Measurements from ENCODE around the gene IL13RA2.

The IL13RA2 gene

GRCh38 chrX:115017455-115017854 lies at the start of gene IL13RA2:
IL13RA2 (minus strand) TSS chrX:115017616; CDS start chrX:115017269, 347 bp downstream.
- in situ Hi-C loops (cut with MboI; ENCODE audit: low sequenced_read_pairs): no loop called here

- in situ Hi-C loops (cut with MboI; ENCODE audit: low sequenced_read_pairs): no loop called here
These were observed 47.9 kb upstream of the IL13RA2 start for GRCh38 chrX:115065304-115065703.

GRCh38 chrX:115060013-115060412 lies 42.6 kb upstream of the IL13RA2 start:
- in situ Hi-C loops (cut with MboI; ENCODE audit: low sequenced_read_pairs): no loop called here

- in situ Hi-C loops (cut with MboI; ENCODE audit: low sequenced_read_pairs): no loop called here
These were observed 40.9 kb upstream of the IL13RA2 start for GRCh38 chrX:115058276-115058675.

GRCh38 chrX:115054876-115055275 lies 37.5 kb upstream of the IL13RA2 start:
- in situ Hi-C loops (cut with MboI; ENCODE audit: low sequenced_read_pairs): no loop called here

- in situ Hi-C loops (cut with MboI; ENCODE audit: low sequenced_read_pairs): no loop called here
These were observed 35.8 kb upstream of the IL13RA2 start for GRCh38 chrX:115053223-115053622.

- in situ Hi-C loops (cut with MboI; ENCODE audit: low sequenced_read_pairs): no loop called here
These were observed 30.3 kb upstream of the IL13RA2 start for GRCh38 chrX:115047715-115048114.

- in situ Hi-C loops (cut with MboI; ENCODE audit: low sequenced_read_pairs): no loop called here
These were observed 29.8 kb upstream of the IL13RA2 start for GRCh38 chrX:115047181-115047580.

- in situ Hi-C loops (cut with MboI; ENCODE audit: low sequenced_read_pairs): no loop called here
These were observed 23.0 kb upstream of the IL13RA2 start for GRCh38 chrX:115040417-115040816.

- in situ Hi-C loops (cut with MboI; ENCODE audit: low sequenced_read_pairs): no loop called here
These were observed 21.0 kb upstream of the IL13RA2 start for GRCh38 chrX:115038406-115038805.

- in situ Hi-C loops (cut with MboI; ENCODE audit: low sequenced_read_pairs): no loop called here
These were observed 18.6 kb upstream of the IL13RA2 start for GRCh38 chrX:115036029-115036428.

GRCh38 chrX:115031989-115032388 lies 14.6 kb upstream of the IL13RA2 start:
- in situ Hi-C loops (cut with MboI; ENCODE audit: low sequenced_read_pairs): no loop called here

- in situ Hi-C loops (cut with MboI; ENCODE audit: low sequenced_read_pairs): no loop called here
These were observed 13.2 kb upstream of the IL13RA2 start for GRCh38 chrX:115030625-115031024.

- in situ Hi-C loops (cut with MboI; ENCODE audit: low sequenced_read_pairs): no loop called here
These were observed 12.6 kb upstream of the IL13RA2 start for GRCh38 chrX:115029869-115030570.

- in situ Hi-C loops (cut with MboI; ENCODE audit: low sequenced_read_pairs): no loop called here
These were observed 12.0 kb upstream of the IL13RA2 start for GRCh38 chrX:115029440-115029839.

- in situ Hi-C loops (cut with MboI; ENCODE audit: low sequenced_read_pairs): no loop called here
These were observed 6.4 kb upstream of the IL13RA2 start for GRCh38 chrX:115023811-115024210.

- in situ Hi-C loops (cut with MboI; ENCODE audit: low sequenced_read_pairs): no loop called here
These were observed 5.7 kb upstream of the IL13RA2 start for GRCh38 chrX:115023139-115023538.

- in situ Hi-C loops (cut with MboI; ENCODE audit: low sequenced_read_pairs): no loop called here
These were observed 3.7 kb upstream of the IL13RA2 start for GRCh38 chrX:115021121-115021520.

GRCh38 chrX:115018944-115019343 lies 1.5 kb upstream of the IL13RA2 start:
- in situ Hi-C loops (cut with MboI; ENCODE audit: low sequenced_read_pairs): no loop called here

GRCh38 chrX:115018040-115018647 lies 728 bp upstream of the IL13RA2 start:
- in situ Hi-C loops (cut with MboI; ENCODE audit: low sequenced_read_pairs): no loop called here

GRCh38 chrX:115013705-115014104 lies 3.7 kb downstream of the IL13RA2 start:
- in situ Hi-C loops (cut with MboI; ENCODE audit: low sequenced_read_pairs): no loop called here

GRCh38 chrX:115011428-115011827 lies 6.0 kb downstream of the IL13RA2 start:
- in situ Hi-C loops (cut with MboI; ENCODE audit: low sequenced_read_pairs): no loop called here

- in situ Hi-C loops (cut with MboI; ENCODE audit: low sequenced_read_pairs): no loop called here
These were observed 17.5 kb downstream of the IL13RA2 start for GRCh38 chrX:114999906-115000305.

Measured in HL-60/S4 (cell line).